Epithelial cell of esophagus (primary cell): Measurements from ENCODE around the gene H2AZ1.
"Not testable (repeated sequence)": the region's sequence is repeated elsewhere in the genome, so short reads cannot be mapped to it uniquely, and the experiment has no call there.

ENCODE experiments used
- DNase-seq: peaks from one replicate; pipeline ENCODE4 v3.0.0; 2010; ENCODE audit warnings: low read depth
- H3K4me3 ChIP-seq: 2 replicates; pipeline ENCODE4 v1.5.1; 2011; ENCODE audit warnings: mild to moderate bottlenecking, low read length, control low read depth
- CTCF ChIP-seq: IDR thresholded peaks from 2 replicates; pipeline ENCODE4 v1.5.1; 2011; ENCODE audit warnings: low read depth, mild to moderate bottlenecking, low read length, control low read depth, inconsistent platforms; ENCODE audit not compliant: insufficient read depth; ENCODE audit errors: missing control alignments

H2AZ1 gene

GRCh38 chr4:99960648-99961047 lies 10.6 kb upstream of the H2AZ1 start:
- no peak for TF ChIP-seq CTCF
- no peak overlapping the region for H3K4me3 ChIP-seq
- no peak for DNase-seq

GRCh38 chr4:99958207-99958606 lies 8.1 kb upstream of the H2AZ1 start:
- not testable (repeated sequence) for DNase-seq, H3K4me3 ChIP-seq

GRCh38 chr4:99950913-99951254 lies 809 bp upstream of the H2AZ1 start:
- DNase-seq: no peak
- no peak for TF ChIP-seq CTCF
- H3K4me3 ChIP-seq: peak overlapping the region; percentile 95

GRCh38 chr4:99949034-99949998 lies 759 bp downstream of the H2AZ1 start:
- peak; percentile 96 for TF ChIP-seq CTCF
- peak; percentile 97 for DNase-seq

GRCh38 chr4:99947608-99948007 lies 2.5 kb downstream of the H2AZ1 start:
- DNase-seq: no peak
- no peak overlapping the region for H3K4me3 ChIP-seq
- TF ChIP-seq CTCF: no peak

More at GRCh38 chr4:99949034-99949998, 759 bp downstream of the H2AZ1 start:
- H3K4me3 ChIP-seq: peak overlapping the region; percentile 95

- no peak for TF ChIP-seq CTCF
- H3K4me3 ChIP-seq: peak overlapping the region; percentile 83
- DNase-seq: no peak
These were observed 2.9 kb downstream of the H2AZ1 start for GRCh38 chr4:99947190-99947578.

- TF ChIP-seq CTCF: no peak
- peak within 1 kb of the TSS; percentile 83 for H3K4me3 ChIP-seq
These were observed 3.5 kb downstream of the H2AZ1 start, which contains the start of gene DNAJB14 for GRCh38 chr4:99946356-99947189. Gene DNAJB14, minus strand, starts transcription at chr4:99946618. Its CDS starts 47 bp downstream, at chr4:99946571.

More at GRCh38 chr4:99946356-99947189, 3.5 kb downstream of the H2AZ1 start, which contains the start of gene DNAJB14:
- DNase-seq: peak; percentile 83
